Epithelial cell of umbilical artery (primary cell): ENCODE data around the gene ABHD8. TPM values are rescaled to one million over a fixed set of nuclear protein-coding genes. Genes with fewer than 3 reads are reported as not detected.

Experiments
- total RNA-seq: library from RNA; depleted of rRNA; stranded (reverse); fragments of >200 nt; gene quantifications from 2 replicates; pipeline ENCODE4 v1.2.3, GENCODE V29; 2014

Gene ABHD8
- total RNA-seq: 5.2 and 9.9 TPM in 2 replicates

DNA sequence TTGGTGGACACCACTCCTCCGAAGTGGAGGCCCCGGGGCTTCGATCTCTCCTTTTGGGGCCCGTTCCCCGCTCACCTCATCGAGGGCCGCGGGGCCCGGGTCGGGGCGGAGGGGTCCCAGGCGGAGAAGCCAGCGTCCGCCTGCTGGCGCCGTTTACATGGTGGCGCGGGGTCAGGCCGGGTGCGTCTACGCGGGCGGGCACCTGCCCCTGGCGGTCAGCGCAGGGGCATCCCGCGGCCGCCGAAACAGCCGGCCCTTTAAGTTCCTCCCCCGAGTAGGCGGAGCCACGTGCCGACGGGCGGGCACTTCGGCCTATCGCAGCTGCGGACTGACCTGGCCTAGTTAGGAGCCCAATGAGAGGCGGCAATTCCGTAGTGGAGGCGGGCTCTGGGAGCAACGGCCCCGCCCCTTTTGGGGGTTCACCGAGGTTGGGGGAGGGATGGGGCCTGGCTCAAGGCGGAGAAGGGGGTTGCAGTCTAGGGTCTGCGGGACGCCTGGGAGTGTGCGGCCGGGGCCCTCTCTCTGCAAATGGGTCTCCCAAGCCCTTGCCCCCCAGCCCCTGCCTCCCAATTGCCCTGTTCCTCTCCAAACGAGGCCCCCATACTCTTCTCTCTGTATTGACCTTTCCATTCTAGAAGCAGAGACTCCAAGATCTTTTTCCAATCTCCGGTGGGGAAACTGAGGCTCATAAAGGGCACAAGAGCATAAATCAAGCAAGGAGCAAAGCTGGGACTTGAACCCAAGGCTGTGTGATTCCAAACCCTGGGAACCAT is at the start of gene ABHD8:
ABHD8 (minus strand) TSS at position 259 of the 773 bp plus-strand sequence. CDS start 1,809 bp downstream, outside the sequence.

DNA sequence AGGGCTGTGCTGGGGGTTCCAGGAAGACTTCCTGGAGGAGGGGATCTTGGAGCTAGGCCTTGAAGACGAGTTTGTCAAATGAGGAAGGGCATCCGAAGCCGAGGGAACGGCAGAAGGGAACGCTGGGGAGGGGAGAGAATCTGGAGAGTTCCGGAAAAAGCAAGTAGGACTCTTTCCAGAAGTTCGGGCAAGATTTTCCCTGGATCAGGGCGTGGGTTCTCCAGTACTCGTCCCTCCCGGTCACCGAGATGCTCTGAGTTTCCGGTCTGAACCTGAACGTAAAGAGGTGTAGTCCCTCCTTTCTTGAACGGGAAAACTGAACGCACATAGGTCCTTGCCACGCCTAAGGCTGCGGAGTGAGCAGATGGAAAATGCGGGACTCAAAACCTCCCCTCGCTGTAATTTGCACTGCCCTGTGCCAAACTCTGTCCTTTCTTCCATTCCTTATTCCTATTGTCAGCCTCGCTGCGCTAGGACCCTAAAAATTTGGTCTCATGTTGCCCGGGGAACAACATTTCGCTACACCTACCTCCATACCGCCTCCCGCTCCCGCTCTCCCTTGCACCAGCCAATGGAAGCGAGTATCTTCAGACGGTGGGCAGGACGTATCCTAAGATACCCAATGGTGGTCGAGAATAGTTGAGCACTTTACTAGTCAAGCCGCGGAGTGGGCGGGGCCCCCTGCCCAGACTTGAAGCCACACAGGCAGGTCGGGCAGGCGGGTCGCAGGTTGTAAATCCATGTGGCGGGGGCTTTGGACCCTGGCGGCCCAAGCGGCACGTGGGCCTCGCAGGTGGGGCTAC is 33.8 kb upstream of the ABHD8 start, which contains the start of gene GTPBP3:
GTPBP3 (plus strand) TSS at position 682 of the 803 bp plus-strand sequence; CDS start at position 741, 59 bp downstream.

DNA sequence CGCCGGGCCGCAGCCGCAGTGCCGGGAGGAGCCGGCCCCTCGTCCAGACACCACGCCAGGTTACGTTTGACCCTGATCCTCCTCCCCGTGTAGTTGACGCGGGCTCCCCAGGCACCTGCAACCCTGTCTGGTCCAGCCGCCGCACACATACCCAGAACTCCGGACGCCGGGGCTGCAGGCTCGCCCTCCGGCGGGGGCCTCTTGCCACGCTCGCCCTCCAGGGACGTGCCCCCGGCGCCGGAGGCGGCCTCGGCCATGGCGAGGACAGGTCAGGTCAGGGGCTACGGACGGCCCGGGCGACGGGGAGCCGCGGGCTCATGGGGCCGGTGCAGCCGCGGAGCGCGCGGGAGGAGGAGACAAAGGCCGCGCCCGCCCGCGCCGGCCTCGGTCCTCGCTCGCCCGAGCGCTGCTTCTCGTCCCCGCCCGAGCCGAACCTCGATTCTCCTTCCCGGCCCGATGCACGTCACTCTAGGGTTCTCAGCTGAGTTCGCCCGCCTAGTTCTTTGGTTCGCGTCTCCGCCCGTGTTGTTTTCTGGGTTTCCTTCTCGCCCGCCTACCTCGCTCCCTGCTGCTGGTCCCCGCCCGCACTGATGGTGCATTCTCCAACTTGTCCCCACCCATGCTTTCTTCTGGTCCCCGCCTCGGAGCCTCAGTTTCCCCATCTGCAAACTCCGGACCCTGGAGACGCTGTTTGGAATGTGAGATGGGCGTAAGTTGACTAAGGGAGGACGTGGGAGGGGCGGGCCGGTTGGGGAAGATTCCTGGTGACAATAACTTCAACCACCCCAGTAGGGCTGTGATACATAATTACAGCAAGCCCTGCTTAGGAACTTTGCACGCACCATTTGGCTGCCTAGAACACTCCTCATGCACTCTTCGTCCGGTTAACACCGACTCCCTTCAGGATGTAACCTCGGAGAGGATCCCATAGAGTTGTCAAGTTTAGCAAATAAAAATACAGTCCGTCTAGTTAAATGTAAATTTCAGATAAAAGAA is 31.5 kb upstream of the ABHD8 start, which contains the start of gene ANO8:
ANO8 (minus strand) TSS at position 442 of the 996 bp plus-strand sequence; CDS start at position 257, 185 bp downstream.

DNA sequence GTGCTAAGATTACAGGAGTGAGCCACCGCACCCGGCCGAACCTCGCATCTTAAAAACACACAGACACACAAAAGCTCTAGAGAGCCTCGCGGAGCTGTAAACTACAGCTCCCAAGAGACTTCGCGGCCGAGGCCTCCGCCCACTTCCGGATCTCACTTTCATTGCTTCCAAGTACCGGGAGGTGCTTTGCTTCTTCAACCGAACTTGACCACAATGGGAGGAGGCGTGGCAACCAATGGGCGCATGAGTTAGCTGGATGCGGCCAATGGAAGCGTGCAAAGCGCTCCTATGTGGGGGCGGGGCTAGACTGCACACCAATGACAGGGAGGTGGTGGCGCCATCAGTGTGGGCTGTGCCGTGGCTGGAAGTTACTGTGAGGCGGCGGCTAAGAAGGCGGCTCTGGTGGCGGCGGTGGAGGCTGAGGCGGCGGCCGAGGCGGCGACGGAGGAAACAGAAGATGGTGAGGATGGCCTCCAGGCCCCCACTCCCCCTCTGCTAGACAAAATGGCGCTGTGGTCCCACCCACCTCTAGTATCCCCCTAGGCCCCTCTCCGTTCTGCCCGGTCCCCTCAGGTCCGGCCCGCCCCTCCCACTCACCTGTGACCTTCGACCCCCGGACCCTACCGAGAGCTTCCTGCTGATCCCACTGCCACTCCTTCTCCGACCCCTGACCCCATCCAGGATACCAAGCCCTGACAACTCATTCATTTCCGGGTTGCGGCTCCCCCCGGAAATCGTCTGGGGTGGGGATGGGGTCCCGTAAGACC is 6.2 kb upstream of the ABHD8 start, which contains the start of gene DDA1:
DDA1 (plus strand) TSS at position 366 of the 767 bp plus-strand sequence; CDS start at position 458, 92 bp downstream.

GRCh38 chr19:17305517-17306284 is 2.5 kb upstream of the ABHD8 start, which contains the start of gene MRPL34:
TSS of gene MRPL34 (plus strand) at chr19:17305872. CDS start at chr19:17305893, 21 bp downstream.

GRCh38 chr19:17281391-17282304 is 21.6 kb downstream of the ABHD8 start, which contains the start of gene ANKLE1:
TSS of gene ANKLE1 (plus strand) at chr19:17281901. CDS start at chr19:17281921, 20 bp downstream.

DNA sequence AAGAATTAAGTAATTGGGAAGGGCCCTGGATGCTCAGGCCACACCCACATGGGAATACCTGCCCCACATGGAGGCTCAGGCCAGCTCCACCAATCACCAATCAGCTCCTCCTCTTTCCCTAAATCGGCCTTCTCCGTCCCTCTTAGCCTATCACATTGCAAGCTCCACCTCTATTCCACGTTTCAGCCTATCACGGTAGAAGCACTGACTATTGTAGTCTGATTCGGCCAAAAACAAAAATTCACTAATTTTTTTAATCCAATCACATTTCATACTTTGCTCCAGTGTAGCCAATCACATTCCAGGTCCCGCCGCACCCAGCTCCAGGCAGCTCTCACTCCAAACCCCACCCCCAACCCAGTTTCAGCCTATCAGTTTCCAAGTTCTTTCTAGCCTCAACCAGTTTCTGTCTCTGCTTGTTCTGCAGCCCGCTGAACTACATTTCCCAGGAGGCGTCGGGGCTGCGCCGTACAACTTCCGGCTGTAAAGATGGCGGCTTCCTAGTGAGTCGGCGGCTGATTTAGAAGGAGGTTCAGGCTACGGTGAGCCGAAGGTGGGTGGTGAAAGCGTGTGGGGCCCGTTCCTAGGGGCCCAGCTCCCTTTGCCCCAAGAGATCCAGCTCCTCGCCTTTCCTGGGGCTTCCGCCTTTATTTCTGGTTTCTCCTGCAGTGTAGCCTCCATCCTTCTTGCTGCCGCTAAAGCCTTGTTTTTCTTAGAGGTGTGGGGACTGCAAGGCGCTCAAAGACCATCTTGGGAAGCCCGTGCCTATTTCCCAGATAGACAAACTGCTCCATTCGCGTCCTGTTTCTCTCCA is 36.0 kb downstream of the ABHD8 start, which contains the start of gene BABAM1:
BABAM1 (plus strand) TSS at position 469 of the 814 bp plus-strand sequence. CDS start 1,364 bp downstream, outside the sequence.

DNA sequence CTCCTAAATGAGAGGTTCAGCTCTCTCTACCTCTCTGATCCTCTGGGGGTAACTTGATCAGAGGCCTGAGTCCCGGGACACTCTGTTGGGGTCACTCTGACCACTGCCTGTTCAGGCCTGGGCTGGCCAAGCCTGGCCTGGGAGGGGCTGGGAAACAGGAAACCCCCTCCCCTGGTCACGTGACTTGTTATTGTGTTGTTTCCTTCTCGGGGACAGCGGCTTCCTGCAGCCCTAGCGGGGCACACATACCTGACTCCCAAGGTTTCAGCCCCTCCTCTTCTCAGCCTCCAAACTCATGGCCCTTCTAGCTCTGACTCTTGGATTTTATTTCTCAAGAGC is 38.6 kb downstream of the ABHD8 start, which contains the start of gene USHBP1:
USHBP1 (minus strand) TSS at position 105 of the 339 bp plus-strand sequence. CDS start 446 bp downstream, outside the sequence.

GRCh38 chr19:17245535-17245984 is 57.7 kb downstream of the ABHD8 start, which contains the start of gene NR2F6:
TSS of gene NR2F6 (minus strand) at chr19:17245919. CDS start at chr19:17245220, 699 bp downstream.

Other genes with a start within 250 kb of the ABHD8 start
- gene HAUS8, start 228.0 kb downstream of the ABHD8 start, total RNA-seq: 4.9 and 5.6 TPM in 2 replicates
- gene MYO9B, start 227.6 kb downstream of the ABHD8 start, total RNA-seq: 34.2 and 50.0 TPM in 2 replicates
- gene USE1, start 88.1 kb downstream of the ABHD8 start, total RNA-seq: 19.2 and 19.6 TPM in 2 replicates
- 4.1 and 4.2 TPM in 2 replicates for gene OCEL1, start 77.2 kb downstream of the ABHD8 start, total RNA-seq
- 49.7 and 55.8 TPM in 2 replicates for gene NR2F6, start 57.5 kb downstream of the ABHD8 start, total RNA-seq
- gene USHBP1, start 38.7 kb downstream of the ABHD8 start, total RNA-seq: 13.3 and 17.2 TPM in 2 replicates
- gene BABAM1, start 36.0 kb downstream of the ABHD8 start, total RNA-seq: 134 and 168 TPM in 2 replicates
- gene ANKLE1, start 21.5 kb downstream of the ABHD8 start, total RNA-seq: 0.65 and 1.4 TPM in 2 replicates
- gene MRPL34, start 2.4 kb upstream of the ABHD8 start, total RNA-seq: 33.8 and 37.7 TPM in 2 replicates
- 10.4 and 27.7 TPM in 2 replicates for gene DDA1, start 6.1 kb upstream of the ABHD8 start, total RNA-seq
- 3.6 and 3.8 TPM in 2 replicates for gene ANO8, start 31.4 kb upstream of the ABHD8 start, total RNA-seq
- gene GTPBP3, start 34.1 kb upstream of the ABHD8 start, total RNA-seq: 15.3 and 18.7 TPM in 2 replicates
- gene PLVAP, start 73.9 kb upstream of the ABHD8 start, total RNA-seq: 0.61 and 4.5 TPM in 2 replicates
- under 0.01 and 1.2 TPM in 2 replicates for gene CCDC194, start 90.8 kb upstream of the ABHD8 start, total RNA-seq
- gene BST2, start 102.2 kb upstream of the ABHD8 start, total RNA-seq: 146 and 1,184 TPM in 2 replicates
- gene MVB12A, start 116.6 kb upstream of the ABHD8 start, total RNA-seq: 44.2 and 46.0 TPM in 2 replicates
- gene TMEM221, start 145.2 kb upstream of the ABHD8 start, total RNA-seq: not detected in 2 replicates
- not detected in 2 replicates for gene NXNL1, start 157.5 kb upstream of the ABHD8 start, total RNA-seq
- gene SLC27A1, start 167.1 kb upstream of the ABHD8 start, total RNA-seq: 7.8 and 9.6 TPM in 2 replicates
- 47.3 and 53.9 TPM in 2 replicates for gene PGLS, start 208.2 kb upstream of the ABHD8 start, total RNA-seq